ENCODE data around the gene PSMD4.

DNA sequence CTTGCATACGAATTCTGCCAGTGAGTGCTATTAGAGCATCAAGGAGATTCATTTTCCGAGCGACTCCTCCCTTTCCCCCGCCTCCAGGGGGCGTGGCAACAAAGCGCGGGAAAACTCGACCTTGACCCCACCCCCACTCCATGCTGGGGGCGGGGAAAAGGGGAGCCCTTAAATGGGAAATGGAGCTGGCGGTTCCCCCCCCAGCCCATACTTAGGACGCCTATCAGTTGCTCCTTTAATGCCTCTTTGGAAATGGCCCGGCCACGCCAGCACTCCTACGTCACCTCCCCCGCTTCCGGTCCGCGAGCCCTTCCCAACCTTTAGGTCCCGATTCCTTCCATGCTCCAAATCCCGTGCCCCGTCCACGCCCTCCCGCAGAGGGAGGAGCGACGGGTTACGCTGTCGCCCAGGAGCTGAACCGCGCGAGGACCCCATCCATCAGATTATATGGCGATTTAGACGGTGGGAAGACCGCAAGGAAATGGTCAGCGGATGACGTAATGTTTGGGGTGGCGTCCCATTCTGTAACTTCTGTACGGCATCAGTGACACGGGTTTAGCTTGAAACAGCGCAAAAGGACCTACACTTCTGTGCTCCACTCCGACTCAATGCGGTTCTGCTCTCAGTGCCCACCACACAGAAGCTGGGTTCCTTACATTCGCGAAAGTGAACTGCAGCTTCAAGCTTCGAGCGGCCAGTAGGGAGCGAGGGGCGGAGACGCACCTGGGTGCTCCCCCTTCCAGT lies 26.9 kb downstream of the PSMD4 start:
- TF ChIP-seq EZH2phosphoT487 (IDR thresholded peaks at IDR 0.05; ENCODE audit: borderline replicate concordance), result no peak
- TF ChIP-seq, protein P1, sequence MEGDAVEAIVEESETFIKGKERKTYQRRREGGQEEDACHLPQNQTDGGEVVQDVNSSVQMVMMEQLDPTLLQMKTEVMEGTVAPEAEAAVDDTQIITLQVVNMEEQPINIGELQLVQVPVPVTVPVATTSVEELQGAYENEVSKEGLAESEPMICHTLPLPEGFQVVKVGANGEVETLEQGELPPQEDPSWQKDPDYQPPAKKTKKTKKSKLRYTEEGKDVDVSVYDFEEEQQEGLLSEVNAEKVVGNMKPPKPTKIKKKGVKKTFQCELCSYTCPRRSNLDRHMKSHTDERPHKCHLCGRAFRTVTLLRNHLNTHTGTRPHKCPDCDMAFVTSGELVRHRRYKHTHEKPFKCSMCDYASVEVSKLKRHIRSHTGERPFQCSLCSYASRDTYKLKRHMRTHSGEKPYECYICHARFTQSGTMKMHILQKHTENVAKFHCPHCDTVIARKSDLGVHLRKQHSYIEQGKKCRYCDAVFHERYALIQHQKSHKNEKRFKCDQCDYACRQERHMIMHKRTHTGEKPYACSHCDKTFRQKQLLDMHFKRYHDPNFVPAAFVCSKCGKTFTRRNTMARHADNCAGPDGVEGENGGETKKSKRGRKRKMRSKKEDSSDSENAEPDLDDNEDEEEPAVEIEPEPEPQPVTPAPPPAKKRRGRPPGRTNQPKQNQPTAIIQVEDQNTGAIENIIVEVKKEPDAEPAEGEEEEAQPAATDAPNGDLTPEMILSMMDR (conservative IDR thresholded peaks at IDR 0.05; ENCODE audit: low read length), result no peak

All from Loucy (cell line).